SK-N-MC (cell line): ENCODE data around the gene OR56B1.

Source experiments
- EZH2 ChIP-seq: fragments of 200-600 bp; sonication (generic); IDR thresholded peaks from one replicate; pipeline ENCODE4 v1.6.1; 2017; ENCODE audit warnings: antibody characterized with exemption
- POLR2AphosphoS5 ChIP-seq: IDR thresholded peaks from 2 replicates; pipeline ENCODE4 v1.6.1; 2012; ENCODE audit warnings: mild to moderate bottlenecking, low read depth, low read length, borderline replicate concordance

DNA sequence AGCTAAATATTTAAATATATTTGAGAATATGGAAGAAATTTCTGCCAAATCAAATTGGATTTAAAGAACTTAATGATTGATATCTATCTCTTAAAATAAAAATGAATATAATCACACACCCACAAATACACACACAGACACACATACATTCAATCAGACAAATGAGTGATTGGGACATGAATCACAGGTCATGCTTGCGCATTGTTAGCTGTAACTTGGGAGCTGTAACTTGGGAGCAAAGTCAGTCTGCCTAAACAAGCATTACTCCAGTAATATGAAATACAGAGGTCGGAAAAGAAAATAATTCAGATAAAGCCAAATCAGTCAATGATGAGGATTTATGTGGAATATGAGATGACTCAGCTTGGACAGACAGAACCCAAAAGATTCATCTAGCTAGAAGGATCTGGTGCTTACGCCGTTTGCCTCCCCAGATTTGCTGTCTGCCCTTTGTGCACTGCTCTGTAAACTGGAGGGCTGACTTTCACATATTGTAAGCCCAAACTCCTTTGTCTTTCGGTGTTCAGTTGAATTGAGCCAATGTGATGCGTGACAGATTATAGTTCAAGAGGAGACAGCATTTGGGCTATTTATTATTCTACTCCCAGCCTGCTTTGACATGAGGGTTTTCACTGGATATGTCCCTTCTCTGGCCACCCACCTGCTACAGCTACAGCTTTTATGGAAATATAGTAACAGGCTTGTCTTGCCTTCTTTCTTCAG, 1.6 kb downstream of the OR56B1 start:
- no peak for TF ChIP-seq EZH2
- TF ChIP-seq POLR2AphosphoS5 = no peak
